Stromal cell of bone marrow (primary cell): ENCODE results near the gene DOK6.

ENCODE experiments used
- DNase-seq: peaks from one replicate; pipeline ENCODE4 v3.0.0-alpha.2; 2012; ENCODE audit warnings: low read depth

The DOK6 gene

GRCh38 chr18:69539404-69539803 is 138.7 kb downstream of the DOK6 start:
- no peak for DNase-seq

GRCh38 chr18:69556228-69556627 is 155.5 kb downstream of the DOK6 start:
- no peak for DNase-seq

GRCh38 chr18:69557282-69557681 is 156.6 kb downstream of the DOK6 start:
- no peak for DNase-seq

GRCh38 chr18:69558052-69558451 is 157.4 kb downstream of the DOK6 start:
- DNase-seq: no peak

GRCh38 chr18:69559604-69560003 is 158.9 kb downstream of the DOK6 start:
- DNase-seq: no peak

- no peak for DNase-seq
Observed at GRCh38 chr18:69564602-69565001, 163.9 kb downstream of the DOK6 start.

GRCh38 chr18:69567813-69568488 is 167.3 kb downstream of the DOK6 start:
- no peak for DNase-seq

- DNase-seq: no peak
Observed at GRCh38 chr18:69569133-69569532, 168.4 kb downstream of the DOK6 start.

- no peak for DNase-seq
Observed at GRCh38 chr18:69574401-69574800, 173.7 kb downstream of the DOK6 start.

GRCh38 chr18:69580107-69580506 is 179.4 kb downstream of the DOK6 start:
- DNase-seq: peak; percentile 14

- DNase-seq: no peak
Observed at GRCh38 chr18:69584429-69584828, 183.7 kb downstream of the DOK6 start.

- no peak for DNase-seq
Observed at GRCh38 chr18:69585696-69586095, 185.0 kb downstream of the DOK6 start.

- DNase-seq: no peak
Observed at GRCh38 chr18:69586537-69586936, 185.8 kb downstream of the DOK6 start.

GRCh38 chr18:69588301-69588700 is 187.6 kb downstream of the DOK6 start:
- no peak for DNase-seq

GRCh38 chr18:69590150-69590549 is 189.5 kb downstream of the DOK6 start:
- DNase-seq: no peak

GRCh38 chr18:69596345-69596744 is 195.7 kb downstream of the DOK6 start:
- no peak for DNase-seq

GRCh38 chr18:69597561-69597960 is 196.9 kb downstream of the DOK6 start:
- DNase-seq: no peak

GRCh38 chr18:69599377-69599776 is 198.7 kb downstream of the DOK6 start:
- no peak for DNase-seq

GRCh38 chr18:69612242-69612641 is 211.6 kb downstream of the DOK6 start:
- DNase-seq: no peak

GRCh38 chr18:69616114-69616513 is 215.4 kb downstream of the DOK6 start:
- DNase-seq: no peak

- DNase-seq: no peak
Observed at GRCh38 chr18:69617408-69617807, 216.7 kb downstream of the DOK6 start.

GRCh38 chr18:69617888-69618287 is 217.2 kb downstream of the DOK6 start:
- DNase-seq: peak; percentile 63

- no peak for DNase-seq
Observed at GRCh38 chr18:69622184-69622583, 221.5 kb downstream of the DOK6 start.

GRCh38 chr18:69622961-69623360 is 222.3 kb downstream of the DOK6 start:
- no peak for DNase-seq

- DNase-seq: no peak
Observed at GRCh38 chr18:69626171-69626570, 225.5 kb downstream of the DOK6 start.
